ENCODE measurements around the gene RTN4R. TPM values are rescaled to one million over a fixed set of nuclear protein-coding genes. Genes with fewer than 3 reads are reported as not detected.
"Not testable (repeated sequence)": the region's sequence is repeated elsewhere in the genome, so short reads cannot be mapped to it uniquely, and the experiment has no call there.

RTN4R gene
- total RNA-seq, 1 experiment from 2014 or later: 19.0 TPM

GRCh38 chr22:20315337-20316216 lies 47.5 kb upstream of the RTN4R start (continued):
- TF ChIP-seq TCF7L2 (IDR thresholded peaks at IDR 0.05; ENCODE audit: borderline replicate concordance, extremely low read depth, insufficient read depth, insufficient read length) (no peak), YY1 (IDR thresholded peaks at IDR 0.05; ENCODE audit: extremely low read depth, insufficient replicate concordance, low read depth, low read length) (no peak), ZNF274 (IDR thresholded peaks at IDR 0.05; ENCODE audit: low read depth, low read length) (no peak), ATF3 (IDR thresholded peaks at IDR 0.05) (no peak), POLR2AphosphoS5 (IDR thresholded peaks at IDR 0.05; ENCODE audit: low read depth, low read length) (no peak), MAX (IDR thresholded peaks at IDR 0.05) (no peak), CBX3 (IDR thresholded peaks at IDR 0.05; ENCODE audit: low read depth) (no peak)

- POLR2A ChIA-PET; H3K27me3 ChIP-seq (ENCODE audit: insufficient read depth, low read length); H2AFZ ChIP-seq (ENCODE audit: low read depth, low read length, poor library complexity, severe bottlenecking); H3K27ac ChIP-seq (ENCODE audit: low read depth, low read length); H3K9ac ChIP-seq (ENCODE audit: low read length); CTCF ChIA-PET; H3K4me2 ChIP-seq (ENCODE audit: low read length); H3K9me3 ChIP-seq (ENCODE audit: control insufficient read depth in 1 of 2, insufficient read depth in 1 of 2, low read depth in 1 of 2, low read length in 2 of 2); H4K20me1 ChIP-seq (ENCODE audit: insufficient read depth); BruUV-seq (replicated peaks); H3K9me2 ChIP-seq (ENCODE audit: insufficient read depth); ATAC-seq; DNase-seq (ENCODE audit: low read depth, low spot score); H3K36me3 ChIP-seq (ENCODE audit: control insufficient read depth in 1 of 2, insufficient read depth in 2 of 2, low read length in 2 of 2); intact Hi-C loops (cut with micrococcal nuclease); H3K4me3 ChIP-seq (replicated peaks in 1 of 2; ENCODE audit: low read depth in 1 of 2, low read length in 2 of 2); H3K79me2 ChIP-seq (ENCODE audit: insufficient read depth, low read length); RAD21 ChIA-PET (ENCODE audit: low non-redundant PET in 1 of 2, low total read pairs in 2 of 2, uncharacterized antibody in 2 of 2, unreplicated experiment in 2 of 2): not testable (repeated sequence)
- H3K4me1 ChIP-seq (ENCODE audit: control insufficient read depth in 1 of 2, insufficient read depth in 2 of 2, low read length in 2 of 2): peaks cover 5 to 15% of the 10 kb centered on the region in 2 experiments; a peak in 3 of 4 replicates
Measured at GRCh38 chr22:20314741-20315336, 46.7 kb upstream of the RTN4R start.

- H3K36me3 ChIP-seq (ENCODE audit: control insufficient read depth in 1 of 2, insufficient read depth in 2 of 2, low read length in 2 of 2); RAD21 ChIA-PET (ENCODE audit: low non-redundant PET in 1 of 2, low total read pairs in 2 of 2, uncharacterized antibody in 2 of 2, unreplicated experiment in 2 of 2); H3K79me2 ChIP-seq (ENCODE audit: insufficient read depth, low read length); H3K4me2 ChIP-seq (ENCODE audit: low read length); H3K9me3 ChIP-seq (ENCODE audit: control insufficient read depth in 1 of 2, insufficient read depth in 1 of 2, low read depth in 1 of 2, low read length in 2 of 2); H2AFZ ChIP-seq (ENCODE audit: low read depth, low read length, poor library complexity, severe bottlenecking); H3K9me2 ChIP-seq (ENCODE audit: insufficient read depth); CTCF ChIA-PET; POLR2A ChIA-PET; intact Hi-C loops (cut with micrococcal nuclease); H4K20me1 ChIP-seq (ENCODE audit: insufficient read depth); H3K27me3 ChIP-seq (ENCODE audit: insufficient read depth, low read length); H3K9ac ChIP-seq (ENCODE audit: low read length); DNase-seq (ENCODE audit: low read depth, low spot score); H3K27ac ChIP-seq (ENCODE audit: low read depth, low read length); ATAC-seq; H3K4me3 ChIP-seq (replicated peaks in 1 of 2; ENCODE audit: low read depth in 1 of 2, low read length in 2 of 2); BruUV-seq (replicated peaks): not testable (repeated sequence)
- H3K4me1 ChIP-seq (ENCODE audit: control insufficient read depth in 1 of 2, insufficient read depth in 2 of 2, low read length in 2 of 2): peaks cover 5 to 14% of the 10 kb centered on the region in 2 experiments; a peak in 3 of 4 replicates
Measured at GRCh38 chr22:20314206-20314605, 46.1 kb upstream of the RTN4R start.

- H3K4me2 ChIP-seq (ENCODE audit: low read length); POLR2A ChIA-PET; H3K9ac ChIP-seq (ENCODE audit: low read length); H3K4me3 ChIP-seq (replicated peaks in 1 of 2; ENCODE audit: low read depth in 1 of 2, low read length in 2 of 2); intact Hi-C loops (cut with micrococcal nuclease); DNase-seq (ENCODE audit: low read depth, low spot score); BruUV-seq (replicated peaks); H3K9me3 ChIP-seq (ENCODE audit: control insufficient read depth in 1 of 2, insufficient read depth in 1 of 2, low read depth in 1 of 2, low read length in 2 of 2); H3K27me3 ChIP-seq (ENCODE audit: insufficient read depth, low read length); H2AFZ ChIP-seq (ENCODE audit: low read depth, low read length, poor library complexity, severe bottlenecking); RAD21 ChIA-PET (ENCODE audit: low non-redundant PET in 1 of 2, low total read pairs in 2 of 2, uncharacterized antibody in 2 of 2, unreplicated experiment in 2 of 2); H3K27ac ChIP-seq (ENCODE audit: low read depth, low read length); H3K36me3 ChIP-seq (ENCODE audit: control insufficient read depth in 1 of 2, insufficient read depth in 2 of 2, low read length in 2 of 2); H3K9me2 ChIP-seq (ENCODE audit: insufficient read depth); H4K20me1 ChIP-seq (ENCODE audit: insufficient read depth); H3K79me2 ChIP-seq (ENCODE audit: insufficient read depth, low read length); H3K4me1 ChIP-seq (ENCODE audit: control insufficient read depth in 1 of 2, insufficient read depth in 2 of 2, low read length in 2 of 2): not testable (repeated sequence)
- CTCF ChIA-PET: interaction anchor here (0.6 to 0.8 kb wide), 2 partner anchors 9 to 30 kb away, joined by 3 to 5 read pairs; no protein-coding TSS in a partner anchor
- ATAC-seq: peak; percentile 85
Measured at GRCh38 chr22:20313306-20314077, 45.4 kb upstream of the RTN4R start.

All from HCT116 (cell line).